IMR-90 (cell line): ENCODE measurements around the gene TMEM82. TPM values are rescaled to one million over a fixed set of nuclear protein-coding genes. Genes with fewer than 3 reads are reported as not detected.

Source experiments
- ATAC-seq: fragments of 200-7000 bp; cut with Tn5 transposase; 2 replicates; pipeline ENCODE4 v1.9.1; 2020; ENCODE audit warnings: low read depth, mild to moderate bottlenecking, moderate library complexity
- BruUV-seq: library from RNA; stranded (reverse); fragments of 400-500 nt; replicated peaks from 2 replicates; lab custom pipeline; 2021; lab: Mats Ljungman, UMichigan
- CTCF ChIA-PET: fragments of 300-600 bp; formaldehyde crosslinking; extraction: SDS; loops from one replicate; lab custom pipeline; 2021; ENCODE audit warnings: antibody characterized with exemption; lab: Yijun Ruan, JAX
- POLR2A ChIA-PET: fragments of 300-600 bp; sonication (Branson Sonifier 250); formaldehyde crosslinking; loops from one replicate; lab custom pipeline; 2022; ENCODE audit warnings: antibody characterized with exemption; ENCODE audit not compliant: unreplicated experiment; lab: Charles Lee
- DNase-seq: peaks from one replicate; pipeline ENCODE4 v3.0.0; 2013
- H2AFZ ChIP-seq: replicated peaks from 2 replicates; pipeline ENCODE3; 2013; ENCODE audit warnings: low read length, mild to moderate bottlenecking; ENCODE audit not compliant: poor library complexity
- H2AK5ac ChIP-seq: 2 replicates; pipeline ENCODE4 v1.6.1; 2013; ENCODE audit warnings: low read depth, low read length, inconsistent platforms
- H2AK9ac ChIP-seq: replicated peaks from 2 replicates; pipeline ENCODE3; 2013; ENCODE audit warnings: mild to moderate bottlenecking, low read depth, low read length, moderate library complexity; ENCODE audit not compliant: poor library complexity
- H2BK120ac ChIP-seq: 2 replicates; pipeline ENCODE4 v1.6.1; 2013; ENCODE audit warnings: low read depth, low read length, inconsistent platforms
- H2BK15ac ChIP-seq: 3 replicates; pipeline ENCODE4 v1.6.1; 2013; ENCODE audit warnings: low read depth, low read length, inconsistent platforms
- H2BK20ac ChIP-seq: 2 replicates; pipeline ENCODE4 v1.6.1; 2013; ENCODE audit warnings: low read depth, mild to moderate bottlenecking, inconsistent platforms, low read length, moderate library complexity
- H2BK5ac ChIP-seq: 2 replicates; pipeline ENCODE4 v1.6.1; 2013; ENCODE audit warnings: mild to moderate bottlenecking, low read depth, low read length, inconsistent platforms; ENCODE audit not compliant: poor library complexity, severe bottlenecking
- H3K14ac ChIP-seq: replicated peaks from 2 replicates; pipeline ENCODE4 v1.6.1; 2013; ENCODE audit warnings: low read depth, low read length, inconsistent platforms
- H3K18ac ChIP-seq: 2 replicates; pipeline ENCODE4 v1.6.1; 2013; ENCODE audit warnings: low read depth, low read length, control low read depth
- H3K23ac ChIP-seq: 2 replicates; pipeline ENCODE4 v1.6.1; 2013; ENCODE audit warnings: low read depth, low read length, inconsistent platforms
- H3K27ac ChIP-seq: 2 replicates; pipeline ENCODE4 v1.5.1; 2013; ENCODE audit warnings: mild to moderate bottlenecking, control low read depth, low read length; ENCODE audit not compliant: insufficient read depth
- H3K27me3 ChIP-seq: 2 replicates; pipeline ENCODE4 v1.6.1; 2013; ENCODE audit warnings: low read length; ENCODE audit not compliant: control insufficient read depth, insufficient read depth
- H3K36me3 ChIP-seq: 2 replicates; pipeline ENCODE4 v1.6.1; 2013; ENCODE audit warnings: low read length, mixed read lengths; ENCODE audit not compliant: control insufficient read depth, insufficient read depth
- H3K4ac ChIP-seq: 2 replicates; pipeline ENCODE4 v1.6.1; 2013; ENCODE audit warnings: low read depth, low read length, inconsistent platforms
- H3K4me1 ChIP-seq: 2 replicates; pipeline ENCODE4 v1.6.1; 2013; ENCODE audit warnings: low read length, mixed read lengths; ENCODE audit not compliant: control insufficient read depth, insufficient read depth
- H3K4me2 ChIP-seq: 2 replicates; pipeline ENCODE4 v1.6.1; 2013; ENCODE audit warnings: low read depth, mild to moderate bottlenecking, control low read depth, low read length, moderate library complexity
- H3K4me3 ChIP-seq: 2 replicates; pipeline ENCODE4 v1.5.1; 2013; ENCODE audit warnings: low read depth, mild to moderate bottlenecking, control low read depth, low read length, moderate library complexity; ENCODE audit not compliant: insufficient read depth
- H3K56ac ChIP-seq: 2 replicates; pipeline ENCODE4 v1.6.1; 2013; ENCODE audit warnings: low read length, inconsistent platforms; ENCODE audit not compliant: insufficient read depth; ENCODE audit errors: extremely low read depth
- H3K79me1 ChIP-seq, 2 experiments: 2 replicates each; pipeline ENCODE4 v1.6.1; 2013; ENCODE audit warnings: low read length in 2 of 2, inconsistent platforms in 1 of 2, low read depth in 1 of 2
- H3K9ac ChIP-seq: 2 replicates; pipeline ENCODE4 v1.6.1; 2013; ENCODE audit warnings: low read depth, low read length, control low read depth
- H3K9me1 ChIP-seq: 2 replicates; pipeline ENCODE4 v1.6.1; 2013; ENCODE audit warnings: low read length, inconsistent platforms; ENCODE audit not compliant: insufficient read depth
- H3K9me3 ChIP-seq: 2 replicates; pipeline ENCODE4 v1.6.1; 2013; ENCODE audit warnings: low read length; ENCODE audit not compliant: control insufficient read depth, insufficient read depth
- H4K20me1 ChIP-seq: 2 replicates; pipeline ENCODE4 v1.6.1; 2013; ENCODE audit warnings: low read length, inconsistent platforms; ENCODE audit not compliant: insufficient read depth
- H4K5ac ChIP-seq: 2 replicates; pipeline ENCODE4 v1.6.1; 2013; ENCODE audit warnings: mild to moderate bottlenecking, low read depth, low read length, control low read depth
- H4K8ac ChIP-seq, 2 experiments: 2 replicates each; pipeline ENCODE4 v1.6.1; 2013; ENCODE audit warnings: low read depth in 2 of 2, low read length in 2 of 2, control low read depth in 1 of 2, inconsistent platforms in 1 of 2
- H4K91ac ChIP-seq: 2 replicates; pipeline ENCODE4 v1.6.1; 2013; ENCODE audit warnings: low read depth, low read length, inconsistent platforms; ENCODE audit not compliant: insufficient read depth
- BHLHE40 ChIP-seq: fragments of 150-350 bp; IDR thresholded peaks from 2 replicates; pipeline ENCODE4 v1.6.1; 2016; ENCODE audit warnings: mild to moderate bottlenecking, low read depth, low read length
- CTCF ChIP-seq: conservative IDR thresholded peaks from 2 replicates; pipeline ENCODE4 v1.5.1; 2012; ENCODE audit warnings: mild to moderate bottlenecking, low read depth, low read length, improper control_type of control experiment
- FOS ChIP-seq: fragments of 150-350 bp; IDR thresholded peaks from 2 replicates; pipeline ENCODE4 v1.6.1; 2016; ENCODE audit warnings: low read depth, low read length
- MAFK ChIP-seq: IDR thresholded peaks from 2 replicates; pipeline ENCODE4 v1.6.1; 2012; ENCODE audit warnings: low read depth, low read length, improper control_type of control experiment
- MAZ ChIP-seq: IDR thresholded peaks from 2 replicates; pipeline ENCODE4 v1.6.1; 2012; ENCODE audit warnings: low read depth, mild to moderate bottlenecking, low read length, improper control_type of control experiment, moderate library complexity, borderline replicate concordance
- MXI1 ChIP-seq: IDR thresholded peaks from 2 replicates; pipeline ENCODE4 v1.6.1; 2012; ENCODE audit warnings: low read depth, mild to moderate bottlenecking, low read length, moderate library complexity, borderline replicate concordance
- NFE2L2 ChIP-seq: fragments of 150-350 bp; IDR thresholded peaks from 2 replicates; pipeline ENCODE4 v1.6.1; 2016; ENCODE audit warnings: low read depth, mild to moderate bottlenecking, low read length
- POLR2A ChIP-seq: IDR thresholded peaks from 2 replicates; pipeline ENCODE4 v1.6.1; 2012; ENCODE audit warnings: mild to moderate bottlenecking, low read depth, low read length
- RAD21 ChIP-seq: IDR thresholded peaks from 2 replicates; pipeline ENCODE4 v1.6.1; 2012; ENCODE audit warnings: low read length, improper control_type of control experiment
- RCOR1 ChIP-seq: IDR thresholded peaks from 2 replicates; pipeline ENCODE4 v1.6.1; 2012; ENCODE audit warnings: mild to moderate bottlenecking, low read length, improper control_type of control experiment; ENCODE audit not compliant: insufficient replicate concordance
- RFX5 ChIP-seq: IDR thresholded peaks from 2 replicates; pipeline ENCODE4 v1.8.0; 2012; ENCODE audit warnings: low read depth, mild to moderate bottlenecking, low read length, moderate library complexity
- USF2 ChIP-seq: fragments of 150-350 bp; IDR thresholded peaks from 2 replicates; pipeline ENCODE4 v1.6.1; 2017; ENCODE audit warnings: mild to moderate bottlenecking, antibody characterized with exemption, low read length, low read depth
- WGBS, 2 experiments: methylation state at CpG; one replicate each; pipeline versions ENCODE4 v1.1.5 to v1.1.7; 2013; ENCODE audit warnings: missing lambda C conversion rate in 2 of 2; ENCODE audit not compliant: insufficient read length in 1 of 2; ENCODE audit errors: extremely low coverage in 2 of 2; 5-methylcytosine and 5-hydroxymethylcytosine counted together
- dilution Hi-C: fragments of 300-500 bp; cut with HindIII; formaldehyde crosslinking; loops from one replicate; pipeline ENCODE4 v1.14.3; 2018; ENCODE audit warnings: low sequenced_read_pairs; ENCODE audit not compliant: unreplicated experiment
- in situ Hi-C: fragments of 300-500 bp; cut with MboI; formaldehyde crosslinking; loops from 3 replicates; pipeline ENCODE4 v1.14.3; 2019; ENCODE audit warnings: low sequenced_read_pairs, inconsistent platforms, mixed read lengths
- intact Hi-C: fragments of 100-400 bp; cut with micrococcal nuclease; formaldehyde crosslinking; loops from 2 replicates; pipeline ENCODE4 v1.10.0; 2022
- polyA plus RNA-seq, 3 experiments: library from polyadenylated mRNA; depleted of rRNA; stranded (reverse); fragments of >200 nt; gene quantifications; 2 replicates each; pipeline ENCODE4 v1.2.3, GENCODE V29; 2012; ENCODE audit warnings: low replicate concordance in 1 of 3
- total RNA-seq: library from RNA; depleted of rRNA; stranded (reverse); fragments of >200 nt; gene quantifications from 2 replicates; pipeline ENCODE4 v1.2.3, GENCODE V29; 2012

TMEM82 gene
- total and polyA plus RNA-seq, 2 of the 4 experiments (the other 2 are of a cell fraction), result not detected

GRCh38 chr1:15696956-15697521 lies 45.3 kb upstream of the TMEM82 start:
- no peak for DNase-seq
- H4K91ac ChIP-seq, result no peak overlapping the region
- POLR2A ChIA-PET, result no interaction called here
- no peak overlapping the region for H3K4me3 ChIP-seq
- CTCF ChIA-PET, result interaction anchor here (0.9 kb wide), 1 partner anchor 25 kb away, joined by 6 read pairs; no protein-coding TSS in a partner anchor
- no peak overlapping the region for H3K23ac ChIP-seq
- H2AFZ ChIP-seq, result no peak overlapping the region
- no peak overlapping the region for H4K5ac ChIP-seq
- dilution Hi-C loops, result no loop called here
- H3K4me1 ChIP-seq, result peaks cover 5% of the 10 kb centered on the region; the same call in 1 of the 2 replicates
- H3K9me3 ChIP-seq, result no peaks in the 10 kb centered on the region
- 76% methylated on average over 4 of the region's 10 CpGs; no CpG with 5 or more reads in 1 of the 2 experiments for WGBS, 2 experiments
- no peak overlapping the region for H3K9ac ChIP-seq
- H3K4me2 ChIP-seq, result no peak overlapping the region
- no peak overlapping the region for H3K56ac ChIP-seq
- no peak overlapping the region for H2BK15ac ChIP-seq
- intact Hi-C loops, result no loop called here
- H2AK9ac ChIP-seq, result no peak overlapping the region
- H4K20me1 ChIP-seq, result peaks cover 52% of the 10 kb centered on the region
- no peak for ATAC-seq
- TF ChIP-seq RAD21 (no peak), RCOR1 (no peak), FOS (no peak), POLR2A (no peak), MXI1 (no peak), MAFK (no peak), CTCF (no peak), USF2 (no peak), BHLHE40 (no peak), RFX5 (no peak), MAZ (no peak), NFE2L2 (no peak)
- H3K27me3 ChIP-seq, result no peaks in the 10 kb centered on the region
- peaks cover 14% of the 10 kb centered on the region for H3K9me1 ChIP-seq
- H3K14ac ChIP-seq, result no peak overlapping the region
- in situ Hi-C loops, result no loop called here
- no peak overlapping the region for H2BK120ac ChIP-seq
- no peak overlapping the region for H2BK20ac ChIP-seq
- peaks cover 1% of the 10 kb centered on the region; the same call in 1 of the 2 replicates for H3K36me3 ChIP-seq
- H3K18ac ChIP-seq, result no peak overlapping the region
- no peak overlapping the region for H4K8ac ChIP-seq
- H3K4ac ChIP-seq, result no peak overlapping the region
- H2AK5ac ChIP-seq, result no peak overlapping the region
- H3K79me1 ChIP-seq, result peaks cover 31 to 77% of the 10 kb centered on the region in 2 experiments
- BruUV-seq, result no TSS peak
- no peak overlapping the region for H3K27ac ChIP-seq
- no peak overlapping the region for H2BK5ac ChIP-seq
